Measurements from ENCODE around the gene ATG9A. TPM values are rescaled to one million over a fixed set of nuclear protein-coding genes. Genes with fewer than 3 reads are reported as not detected.
A peak's percentile ranks its signal among the peaks of the same experiment; 100 is the strongest.
"Not testable (repeated sequence)": the region's sequence is repeated elsewhere in the genome, so short reads cannot be mapped to it uniquely, and the experiment has no call there.

The ATG9A gene
- total RNA-seq, 1 donor from 2014 or later = 48.8 TPM

DNA sequence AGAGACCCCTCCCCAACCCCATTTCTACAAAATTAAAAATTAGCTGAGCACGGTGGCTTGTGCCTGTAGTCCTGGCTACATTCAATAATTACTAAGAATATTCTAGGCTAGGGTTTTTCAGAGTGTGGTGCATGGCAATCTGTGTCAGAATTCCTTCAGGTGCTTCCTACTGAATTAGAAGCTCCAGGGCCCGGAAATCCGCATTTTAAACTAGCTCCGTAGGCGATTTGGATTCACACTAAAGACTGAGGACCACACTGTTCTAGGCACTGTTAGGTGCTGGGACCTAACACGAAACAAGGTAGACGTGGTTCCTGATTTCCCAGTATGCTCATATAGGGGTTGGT lies 23.5 kb downstream of the ATG9A start:
- H3K9me3 Mint-ChIP-seq (ENCODE audit: unreplicated experiment) = no peaks in the 10 kb centered on the region
- Histone ChIP-seq H3K27ac (ENCODE audit: low read depth, low read length) (peak overlapping the region; percentile 35), H4K20me1 (ENCODE audit: insufficient read depth, low read length) (peaks cover 15% of the 10 kb centered on the region), H3K79me2 (ENCODE audit: insufficient read depth, low read length) (peaks cover 6% of the 10 kb centered on the region), H3K9ac (ENCODE audit: low read length) (peak overlapping the region; percentile 77), H3K4me1 (ENCODE audit: insufficient read depth, low read length) (peaks cover 16% of the 10 kb centered on the region), H3K9me3 (ENCODE audit: insufficient read depth, low read depth, low read length) (no peaks in the 10 kb centered on the region), H3K4me3 (ENCODE audit: insufficient read depth, low read depth, low read length) (peak overlapping the region; percentile 64), H3K4me2 (ENCODE audit: low read length) (peak overlapping the region; percentile 83), H2AFZ (ENCODE audit: low read depth, low read length) (peak overlapping the region; percentile 73), H3K27me3 (ENCODE audit: insufficient read depth, low read length) (no peaks in the 10 kb centered on the region), H3K36me3 (ENCODE audit: insufficient read depth, low read length) (no peaks in the 10 kb centered on the region)
- H3K4me3 Mint-ChIP-seq (ENCODE audit: unreplicated experiment) = peak overlapping the region; percentile 88
- DNase-seq (ENCODE audit: low read depth) (no peak), FAIRE-seq (no peak)
- TF ChIP-seq, protein P1, sequence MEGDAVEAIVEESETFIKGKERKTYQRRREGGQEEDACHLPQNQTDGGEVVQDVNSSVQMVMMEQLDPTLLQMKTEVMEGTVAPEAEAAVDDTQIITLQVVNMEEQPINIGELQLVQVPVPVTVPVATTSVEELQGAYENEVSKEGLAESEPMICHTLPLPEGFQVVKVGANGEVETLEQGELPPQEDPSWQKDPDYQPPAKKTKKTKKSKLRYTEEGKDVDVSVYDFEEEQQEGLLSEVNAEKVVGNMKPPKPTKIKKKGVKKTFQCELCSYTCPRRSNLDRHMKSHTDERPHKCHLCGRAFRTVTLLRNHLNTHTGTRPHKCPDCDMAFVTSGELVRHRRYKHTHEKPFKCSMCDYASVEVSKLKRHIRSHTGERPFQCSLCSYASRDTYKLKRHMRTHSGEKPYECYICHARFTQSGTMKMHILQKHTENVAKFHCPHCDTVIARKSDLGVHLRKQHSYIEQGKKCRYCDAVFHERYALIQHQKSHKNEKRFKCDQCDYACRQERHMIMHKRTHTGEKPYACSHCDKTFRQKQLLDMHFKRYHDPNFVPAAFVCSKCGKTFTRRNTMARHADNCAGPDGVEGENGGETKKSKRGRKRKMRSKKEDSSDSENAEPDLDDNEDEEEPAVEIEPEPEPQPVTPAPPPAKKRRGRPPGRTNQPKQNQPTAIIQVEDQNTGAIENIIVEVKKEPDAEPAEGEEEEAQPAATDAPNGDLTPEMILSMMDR (IDR thresholded peaks at IDR 0.05; ENCODE audit: insufficient read depth, low read depth, low read length) = no peak
- no peak for TF ChIP-seq EZH2 (IDR thresholded peaks at IDR 0.05; ENCODE audit: insufficient read depth, low read length)
- no peak overlapping the region for H3K27ac Mint-ChIP-seq (ENCODE audit: unreplicated experiment)
- H3K4me1 Mint-ChIP-seq (ENCODE audit: low read depth, unreplicated experiment) = peaks cover 11% of the 10 kb centered on the region
- peaks cover 3% of the 10 kb centered on the region for H3K36me3 Mint-ChIP-seq (ENCODE audit: low read depth, unreplicated experiment)
- H3K27me3 Mint-ChIP-seq (ENCODE audit: low read depth, unreplicated experiment) = peaks cover 4% of the 10 kb centered on the region

DNA sequence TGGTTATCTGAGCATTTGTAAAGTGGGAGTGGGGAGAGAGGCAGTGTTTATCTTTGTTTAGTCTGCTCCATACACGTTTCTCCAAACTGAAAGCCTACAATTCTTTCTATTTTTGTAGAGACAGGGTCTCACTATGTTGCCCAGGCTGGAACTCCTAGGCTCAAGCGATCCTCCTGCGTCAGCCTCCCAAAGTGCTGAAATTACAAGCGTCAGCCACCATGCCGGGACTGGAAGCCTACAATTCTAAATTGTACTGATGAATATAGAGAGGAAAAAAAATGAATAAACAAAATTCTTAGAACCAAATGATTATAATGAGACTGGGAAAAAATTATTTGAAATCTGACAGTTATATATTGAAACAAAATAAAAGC lies 24.3 kb downstream of the ATG9A start:
- TF ChIP-seq, protein P1 (IDR thresholded peaks at IDR 0.05; ENCODE audit: insufficient read depth, low read depth, low read length) = no peak
- no peak for TF ChIP-seq EZH2 (IDR thresholded peaks at IDR 0.05; ENCODE audit: insufficient read depth, low read length)
- DNase-seq (ENCODE audit: low read depth) (no peak), FAIRE-seq (no peak)
- peak overlapping the region; percentile 69 for H3K4me3 Mint-ChIP-seq (ENCODE audit: unreplicated experiment)
- no peak overlapping the region for H3K27ac ChIP-seq (ENCODE audit: low read depth, low read length)
- H3K4me1 ChIP-seq (ENCODE audit: insufficient read depth, low read length) = peaks cover 16% of the 10 kb centered on the region
- peaks cover 15% of the 10 kb centered on the region for H4K20me1 ChIP-seq (ENCODE audit: insufficient read depth, low read length)
- H3K4me3 ChIP-seq (ENCODE audit: insufficient read depth, low read depth, low read length) = no peak overlapping the region
- H3K27me3 ChIP-seq (ENCODE audit: insufficient read depth, low read length) = no peaks in the 10 kb centered on the region
- H3K36me3 ChIP-seq (ENCODE audit: insufficient read depth, low read length) = no peaks in the 10 kb centered on the region
- peaks cover 10% of the 10 kb centered on the region for H3K27me3 Mint-ChIP-seq (ENCODE audit: low read depth, unreplicated experiment)
- H3K9me3 Mint-ChIP-seq (ENCODE audit: unreplicated experiment) = no peaks in the 10 kb centered on the region
- peaks cover 3% of the 10 kb centered on the region for H3K36me3 Mint-ChIP-seq (ENCODE audit: low read depth, unreplicated experiment)
- H3K79me2 ChIP-seq (ENCODE audit: insufficient read depth, low read length) = peaks cover 6% of the 10 kb centered on the region
- no peaks in the 10 kb centered on the region for H3K9me3 ChIP-seq (ENCODE audit: insufficient read depth, low read depth, low read length)
- H2AFZ ChIP-seq (ENCODE audit: low read depth, low read length) = no peak overlapping the region
- H3K27ac Mint-ChIP-seq (ENCODE audit: unreplicated experiment) = no peak overlapping the region
- no peak overlapping the region for H3K9ac ChIP-seq (ENCODE audit: low read length)
- H3K4me1 Mint-ChIP-seq (ENCODE audit: low read depth, unreplicated experiment) = peaks cover 11% of the 10 kb centered on the region
- no peak overlapping the region for H3K4me2 ChIP-seq (ENCODE audit: low read length)

DNA sequence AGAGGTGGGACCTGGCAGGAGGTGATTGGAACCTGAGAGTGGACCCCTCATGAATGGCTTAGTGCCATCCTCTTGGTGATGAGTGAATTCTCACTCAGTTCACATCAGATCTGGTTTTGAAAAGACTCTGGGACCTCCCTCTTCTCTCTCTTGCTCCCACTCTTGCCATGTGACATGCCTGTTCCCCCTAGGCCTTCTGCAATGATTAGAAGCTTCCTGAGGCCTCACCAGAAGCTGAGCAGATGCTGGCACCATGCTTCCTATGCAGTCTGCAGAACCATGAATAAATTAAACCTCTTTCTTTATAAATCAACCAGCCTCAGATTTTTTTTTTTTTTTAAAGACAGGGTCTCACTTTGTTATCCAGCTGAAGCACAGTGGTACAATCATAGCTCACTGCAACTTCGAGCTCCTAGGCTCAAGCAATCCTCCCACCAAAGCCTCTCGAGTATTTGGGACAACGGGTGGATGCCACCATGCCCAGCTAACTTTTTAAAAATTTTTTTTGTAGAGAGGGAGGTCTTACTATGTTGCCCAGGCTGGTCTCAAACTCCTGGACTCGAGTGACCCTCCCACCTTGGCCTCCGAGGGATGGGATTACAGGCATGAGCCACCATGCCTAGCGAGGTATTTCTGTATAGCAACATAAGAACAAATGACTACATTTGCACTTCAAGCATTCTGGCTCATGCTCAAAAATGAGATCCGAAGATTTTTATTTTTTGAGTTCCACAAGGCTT lies 24.8 kb downstream of the ATG9A start:
- no peak overlapping the region for H2AFZ ChIP-seq (ENCODE audit: low read depth, low read length)
- FAIRE-seq = no peak
- TF ChIP-seq, protein P1 (IDR thresholded peaks at IDR 0.05; ENCODE audit: insufficient read depth, low read depth, low read length) = no peak
- TF ChIP-seq EZH2 (IDR thresholded peaks at IDR 0.05; ENCODE audit: insufficient read depth, low read length) = no peak

DNA sequence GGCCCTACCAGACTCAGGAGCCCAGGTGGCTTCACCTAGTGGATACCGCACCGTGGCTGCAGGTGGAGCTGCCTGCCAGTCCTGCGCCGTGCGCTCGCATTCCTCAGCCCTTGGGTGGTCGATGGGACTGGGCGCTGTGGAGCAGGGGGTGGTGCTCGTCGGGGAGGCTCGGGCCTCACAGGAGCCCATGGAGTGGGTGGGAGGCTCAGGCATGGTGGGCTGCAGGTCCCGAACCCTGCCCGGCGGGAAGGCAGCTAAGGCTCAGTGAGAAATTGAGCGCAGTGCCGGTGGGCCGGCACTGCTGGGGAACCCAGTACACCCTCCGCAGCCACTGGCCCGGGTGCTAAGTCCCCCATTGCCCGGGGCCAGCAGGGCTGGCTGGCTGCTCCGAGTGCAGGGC lies 28.1 kb downstream of the ATG9A start:
- H3K4me3 Mint-ChIP-seq (ENCODE audit: unreplicated experiment); FAIRE-seq; H3K79me2 ChIP-seq (ENCODE audit: insufficient read depth, low read length); H3K4me1 Mint-ChIP-seq (ENCODE audit: low read depth, unreplicated experiment); H3K9me3 ChIP-seq (ENCODE audit: insufficient read depth, low read depth, low read length); H3K4me3 ChIP-seq (ENCODE audit: insufficient read depth, low read depth, low read length); H3K36me3 Mint-ChIP-seq (ENCODE audit: low read depth, unreplicated experiment); H3K27ac Mint-ChIP-seq (ENCODE audit: unreplicated experiment); H3K36me3 ChIP-seq (ENCODE audit: insufficient read depth, low read length); H3K27ac ChIP-seq (ENCODE audit: low read depth, low read length); H4K20me1 ChIP-seq (ENCODE audit: insufficient read depth, low read length); H3K9ac ChIP-seq (ENCODE audit: low read length); H3K4me2 ChIP-seq (ENCODE audit: low read length); H3K27me3 ChIP-seq (ENCODE audit: insufficient read depth, low read length); H3K9me3 Mint-ChIP-seq (ENCODE audit: unreplicated experiment); DNase-seq (ENCODE audit: low read depth); H2AFZ ChIP-seq (ENCODE audit: low read depth, low read length); H3K4me1 ChIP-seq (ENCODE audit: insufficient read depth, low read length): not testable (repeated sequence)
- peaks cover 16% of the 10 kb centered on the region for H3K27me3 Mint-ChIP-seq (ENCODE audit: low read depth, unreplicated experiment)

More for the DNA sequence above, 24.8 kb downstream of the ATG9A start:
- Mint-ChIP-seq H3K27me3 (ENCODE audit: low read depth, unreplicated experiment) (peaks cover 11% of the 10 kb centered on the region), H3K4me3 (ENCODE audit: unreplicated experiment) (no peak overlapping the region), H3K36me3 (ENCODE audit: low read depth, unreplicated experiment) (peaks cover 3% of the 10 kb centered on the region), H3K4me1 (ENCODE audit: low read depth, unreplicated experiment) (peaks cover 11% of the 10 kb centered on the region), H3K9me3 (ENCODE audit: unreplicated experiment) (no peaks in the 10 kb centered on the region), H3K27ac (ENCODE audit: unreplicated experiment) (no peak overlapping the region)
- peaks cover 16% of the 10 kb centered on the region for H3K4me1 ChIP-seq (ENCODE audit: insufficient read depth, low read length)
- no peaks in the 10 kb centered on the region for H3K27me3 ChIP-seq (ENCODE audit: insufficient read depth, low read length)
- H3K9ac ChIP-seq (ENCODE audit: low read length) = no peak overlapping the region
- no peak overlapping the region for H3K4me2 ChIP-seq (ENCODE audit: low read length)
- no peak overlapping the region for H3K27ac ChIP-seq (ENCODE audit: low read depth, low read length)
- H4K20me1 ChIP-seq (ENCODE audit: insufficient read depth, low read length) = peaks cover 15% of the 10 kb centered on the region
- H3K36me3 ChIP-seq (ENCODE audit: insufficient read depth, low read length) = no peaks in the 10 kb centered on the region
- no peaks in the 10 kb centered on the region for H3K9me3 ChIP-seq (ENCODE audit: insufficient read depth, low read depth, low read length)
- H3K4me3 ChIP-seq (ENCODE audit: insufficient read depth, low read depth, low read length) = no peak overlapping the region
- H3K79me2 ChIP-seq (ENCODE audit: insufficient read depth, low read length) = peaks cover 6% of the 10 kb centered on the region
- DNase-seq (ENCODE audit: low read depth) = no peak

All from astrocyte (in vitro differentiated cells and primary cell).